Mesendoderm (in vitro differentiated cells): Measurements from ENCODE around the gene MYO9B.

ENCODE experiments used
- DNase-seq: peaks from one replicate; pipeline ENCODE4 v3.0.0; 2013
- H2AK5ac ChIP-seq: 2 replicates; pipeline ENCODE4 v1.6.1; 2013; ENCODE audit warnings: low read length, inconsistent platforms
- H2BK120ac ChIP-seq: 2 replicates; pipeline ENCODE4 v1.6.1; 2013; ENCODE audit warnings: low read depth, mild to moderate bottlenecking, low read length, moderate library complexity, mixed read lengths
- H2BK15ac ChIP-seq: replicated peaks from 2 replicates; pipeline ENCODE4 v1.6.1; 2013; ENCODE audit warnings: low read depth, mild to moderate bottlenecking, moderate library complexity
- H2BK5ac ChIP-seq: 2 replicates; pipeline ENCODE4 v1.6.1; 2013; ENCODE audit warnings: low read length, inconsistent platforms
- H3K18ac ChIP-seq: 2 replicates; pipeline ENCODE4 v1.6.1; 2013; ENCODE audit warnings: mild to moderate bottlenecking, low read length, mixed read lengths
- H3K23ac ChIP-seq: one replicate; pipeline ENCODE4 v1.6.1; 2013; ENCODE audit warnings: low read length
- H3K27ac ChIP-seq: 2 replicates; pipeline ENCODE4 v1.5.1; 2013; ENCODE audit warnings: low read depth, mild to moderate bottlenecking, inconsistent platforms, low read length, moderate library complexity
- H3K27me3 ChIP-seq: 2 replicates; pipeline ENCODE4 v1.6.1; 2013; ENCODE audit warnings: low read length, control low read depth, mild to moderate bottlenecking, inconsistent platforms; ENCODE audit not compliant: insufficient read depth, poor library complexity
- H3K36me3 ChIP-seq: 2 replicates; pipeline ENCODE4 v1.6.1; 2013; ENCODE audit warnings: low read length, inconsistent platforms; ENCODE audit not compliant: control insufficient read depth, insufficient read depth
- H3K4ac ChIP-seq: one replicate; pipeline ENCODE4 v1.6.1; 2013; ENCODE audit warnings: low read depth, mild to moderate bottlenecking, low read length, moderate library complexity
- H3K4me1 ChIP-seq: 2 replicates; pipeline ENCODE4 v1.6.1; 2013; ENCODE audit warnings: low read depth, low read length, inconsistent platforms; ENCODE audit not compliant: control insufficient read depth
- H3K4me2 ChIP-seq: 2 replicates; pipeline ENCODE4 v1.6.1; 2013; ENCODE audit warnings: low read length
- H3K4me3 ChIP-seq: 2 replicates; pipeline ENCODE4 v1.5.1; 2013; ENCODE audit warnings: mild to moderate bottlenecking, low read length
- H3K56ac ChIP-seq: one replicate; pipeline ENCODE4 v1.6.1; 2013; ENCODE audit warnings: low read length
- H3K79me1 ChIP-seq: 2 replicates; pipeline ENCODE4 v1.6.1; 2013; ENCODE audit warnings: low read length, inconsistent platforms
- H3K79me2 ChIP-seq: 2 replicates; pipeline ENCODE4 v1.6.1; 2013; ENCODE audit warnings: mild to moderate bottlenecking, low read length; ENCODE audit not compliant: control insufficient read depth, insufficient read depth
- H3K9ac ChIP-seq: 2 replicates; pipeline ENCODE4 v1.6.1; 2013; ENCODE audit warnings: low read length, inconsistent platforms
- H4K5ac ChIP-seq: one replicate; pipeline ENCODE4 v1.6.1; 2013; ENCODE audit warnings: low read length
- H4K8ac ChIP-seq: one replicate; pipeline ENCODE4 v1.6.1; 2013; ENCODE audit warnings: low read depth, mild to moderate bottlenecking, control low read depth, low read length, moderate library complexity
- WGBS: extraction: QIAGEN DNeasy Blood & Tissue Kit; methylation state at CpG from one replicate; pipeline ENCODE4 v1.1.7; 2013; ENCODE audit warnings: low lambda C conversion rate, missing lambda C conversion rate; ENCODE audit not compliant: insufficient coverage; ENCODE audit errors: extremely low coverage; 5-methylcytosine and 5-hydroxymethylcytosine counted together

The MYO9B gene

DNA sequence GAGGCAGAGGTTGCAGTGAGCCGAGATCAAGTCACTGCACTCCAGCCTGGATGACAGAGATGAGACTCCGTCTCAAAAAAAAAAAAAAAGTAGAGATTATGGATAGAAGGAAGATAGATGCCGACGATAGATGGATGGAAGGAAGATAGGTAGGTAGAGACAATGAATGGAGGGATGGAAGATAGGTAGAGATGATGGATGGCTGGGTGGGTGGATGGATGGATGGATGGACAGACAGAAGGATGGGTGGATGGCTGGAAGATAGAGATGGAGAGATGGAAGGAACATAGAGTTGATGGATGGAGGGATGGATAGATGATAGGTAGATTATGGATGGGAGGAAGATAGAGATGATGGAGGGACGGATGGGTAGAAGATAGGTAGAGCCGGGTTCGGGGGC, 121.0 kb downstream of the MYO9B start:
- Histone ChIP-seq H3K56ac (no peak overlapping the region), H2BK15ac (no peak overlapping the region), H3K27ac (no peak overlapping the region), H2BK5ac (no peak overlapping the region), H4K8ac (no peak overlapping the region), H3K79me1 (no peaks in the 10 kb centered on the region), H4K5ac (no peak overlapping the region), H3K4me1 (no peaks in the 10 kb centered on the region), H3K79me2 (no peaks in the 10 kb centered on the region), H3K9ac (no peak overlapping the region), H3K36me3 (peaks cover 8% of the 10 kb centered on the region), H2AK5ac (no peak overlapping the region), H3K27me3 (no peaks in the 10 kb centered on the region), H3K23ac (no peak overlapping the region), H3K4me3 (no peak overlapping the region), H3K4ac (no peak overlapping the region), H2BK120ac (no peak overlapping the region), H3K4me2 (no peak overlapping the region), H3K18ac (no peak overlapping the region)
- DNase-seq = no peak
- 100% methylated on average over 2 of the region's 7 CpGs for WGBS

DNA sequence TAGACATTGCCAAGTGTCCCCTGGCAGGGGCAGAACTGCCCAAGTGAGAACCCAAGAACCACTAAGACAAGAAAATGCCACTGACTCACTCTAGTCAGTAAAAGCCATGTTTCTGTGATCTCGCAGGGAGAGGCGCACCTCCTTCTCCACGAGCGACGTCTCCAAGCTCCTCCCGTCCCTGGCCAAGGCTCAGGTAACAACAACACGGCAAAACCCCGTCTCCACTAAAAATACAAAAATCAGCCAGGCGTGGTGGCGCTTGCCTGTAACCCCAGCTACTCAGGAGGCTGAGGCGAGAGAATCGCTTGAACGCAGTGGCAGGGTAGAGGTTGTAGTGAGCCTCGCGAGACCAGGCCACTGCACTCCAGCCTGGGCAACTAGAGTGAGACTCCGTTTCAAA, 122.1 kb downstream of the MYO9B start:
- Histone ChIP-seq H3K23ac (no peak overlapping the region), H2AK5ac (no peak overlapping the region), H3K27ac (no peak overlapping the region), H3K4me2 (no peak overlapping the region), H3K9ac (no peak overlapping the region), H3K4ac (no peak overlapping the region), H3K36me3 (peaks cover 15% of the 10 kb centered on the region), H2BK120ac (no peak overlapping the region), H3K79me1 (no peaks in the 10 kb centered on the region), H4K5ac (no peak overlapping the region), H3K4me3 (no peak overlapping the region), H3K4me1 (no peaks in the 10 kb centered on the region), H3K79me2 (no peaks in the 10 kb centered on the region), H3K27me3 (no peaks in the 10 kb centered on the region), H4K8ac (no peak overlapping the region), H3K56ac (no peak overlapping the region), H3K18ac (no peak overlapping the region), H2BK5ac (no peak overlapping the region), H2BK15ac (no peak overlapping the region)
- no peak for DNase-seq
- WGBS = no CpG with 5 or more reads among the region's 16 CpGs

DNA sequence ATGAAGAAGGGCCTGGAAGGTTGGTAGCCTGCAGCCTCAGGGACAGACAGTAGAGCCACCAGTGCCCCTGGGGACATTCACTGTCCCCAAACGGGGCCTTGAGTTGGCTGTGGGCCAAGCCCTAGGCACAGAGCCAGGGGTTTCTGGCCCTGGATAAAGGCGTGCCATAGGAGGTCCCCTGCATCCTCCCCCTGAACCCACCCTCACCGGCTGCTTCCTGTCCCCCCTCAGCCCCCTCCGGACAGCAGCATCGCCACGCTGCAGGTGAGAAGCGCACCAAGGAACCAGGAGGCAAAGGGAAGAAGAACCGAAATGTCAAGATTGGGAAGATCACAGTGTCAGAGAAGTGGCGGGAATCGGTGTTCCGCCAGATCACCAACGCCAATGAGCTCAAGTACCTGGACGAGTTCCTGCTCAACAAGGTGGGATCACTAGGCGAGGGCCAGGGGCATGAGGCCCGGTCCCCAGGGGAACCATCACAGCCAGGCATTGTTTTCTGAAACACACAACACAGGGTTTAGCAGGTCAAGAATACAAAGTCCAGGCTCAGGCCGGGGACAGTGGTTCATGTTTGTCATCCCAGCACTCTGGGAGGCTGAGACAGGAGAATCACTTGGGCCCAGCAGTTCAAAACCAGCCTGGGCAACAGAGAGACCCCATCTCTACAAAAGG, 125.0 kb downstream of the MYO9B start:
- Histone ChIP-seq H3K18ac (no peak overlapping the region), H3K4me3 (no peak overlapping the region), H3K4me2 (no peak overlapping the region), H3K23ac (no peak overlapping the region), H3K79me1 (no peaks in the 10 kb centered on the region), H3K56ac (no peak overlapping the region), H2BK15ac (no peak overlapping the region), H3K4me1 (no peaks in the 10 kb centered on the region), H2BK120ac (no peak overlapping the region), H2BK5ac (no peak overlapping the region), H3K9ac (no peak overlapping the region), H3K79me2 (no peaks in the 10 kb centered on the region), H3K27me3 (no peaks in the 10 kb centered on the region), H3K36me3 (peaks cover 12% of the 10 kb centered on the region), H2AK5ac (no peak overlapping the region), H4K8ac (no peak overlapping the region), H3K27ac (no peak overlapping the region), H3K4ac (no peak overlapping the region), H4K5ac (no peak overlapping the region)
- DNase-seq = no peak
- WGBS = no CpG with 5 or more reads among the region's 16 CpGs

DNA sequence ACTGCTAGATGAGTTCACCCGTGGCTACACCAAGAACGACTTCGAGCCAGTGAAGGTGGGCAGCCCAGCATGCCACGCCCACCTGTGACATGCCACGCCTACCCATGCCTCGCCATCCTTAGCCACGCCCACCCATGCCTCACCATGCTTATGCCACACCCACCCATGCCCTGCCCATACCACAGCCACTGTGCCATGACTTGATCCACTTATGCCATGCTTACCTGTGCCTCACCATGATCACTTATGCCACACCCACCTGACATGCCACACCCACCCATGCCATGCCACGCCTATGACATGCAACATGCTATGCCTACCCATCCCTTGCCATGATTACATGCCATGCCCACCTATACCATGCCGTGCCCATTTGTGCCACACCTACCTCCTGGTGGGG, 126.7 kb downstream of the MYO9B start:
- H2AK5ac ChIP-seq = no peak overlapping the region
- no peak overlapping the region for H3K23ac ChIP-seq
- no peak overlapping the region for H4K8ac ChIP-seq
- H4K5ac ChIP-seq = no peak overlapping the region
- no peak overlapping the region for H2BK15ac ChIP-seq
- no peak overlapping the region for H2BK5ac ChIP-seq
- H3K4me3 ChIP-seq = no peak overlapping the region
- H3K36me3 ChIP-seq = peaks cover 12% of the 10 kb centered on the region
- H3K27me3 ChIP-seq = no peaks in the 10 kb centered on the region
- no peaks in the 10 kb centered on the region for H3K79me1 ChIP-seq
- H3K4me1 ChIP-seq = no peaks in the 10 kb centered on the region
- H3K18ac ChIP-seq = no peak overlapping the region
- no CpG with 5 or more reads among the region's 9 CpGs for WGBS
- no peak overlapping the region for H2BK120ac ChIP-seq
- no peak overlapping the region for H3K56ac ChIP-seq
- no peak overlapping the region for H3K4ac ChIP-seq
- no peaks in the 10 kb centered on the region for H3K79me2 ChIP-seq
- H3K27ac ChIP-seq = no peak overlapping the region
- no peak overlapping the region for H3K4me2 ChIP-seq
- no peak for DNase-seq
- H3K9ac ChIP-seq = no peak overlapping the region

DNA sequence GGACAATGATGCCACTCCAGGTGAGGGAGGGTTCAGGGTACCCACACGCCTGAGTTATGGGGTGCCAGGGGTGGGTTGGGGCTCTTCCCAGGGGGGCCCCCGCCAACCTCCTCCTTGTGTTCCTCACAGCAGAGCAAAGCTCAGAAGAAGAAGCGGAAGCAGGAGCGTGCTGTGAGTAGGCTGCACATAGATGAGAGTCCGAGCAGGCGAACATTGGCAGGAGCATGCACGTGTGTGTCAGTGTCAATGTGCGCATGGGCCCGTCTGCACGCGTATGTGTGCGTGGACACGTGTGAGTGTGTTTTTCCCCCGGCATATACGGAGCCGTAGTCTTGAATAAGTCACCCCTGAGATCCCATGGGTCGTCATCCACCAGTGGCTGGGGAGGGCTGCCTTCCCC, 127.1 kb downstream of the MYO9B start:
- Histone ChIP-seq H3K4me1 (no peaks in the 10 kb centered on the region), H4K8ac (no peak overlapping the region), H3K56ac (no peak overlapping the region), H3K23ac (no peak overlapping the region), H3K79me1 (no peaks in the 10 kb centered on the region), H2AK5ac (no peak overlapping the region), H3K18ac (no peak overlapping the region), H3K4me2 (no peak overlapping the region), H2BK15ac (no peak overlapping the region), H3K4ac (no peak overlapping the region), H3K4me3 (no peak overlapping the region), H2BK120ac (no peak overlapping the region), H3K9ac (no peak overlapping the region), H4K5ac (no peak overlapping the region), H3K27ac (no peak overlapping the region), H3K27me3 (no peaks in the 10 kb centered on the region), H3K79me2 (no peaks in the 10 kb centered on the region), H2BK5ac (no peak overlapping the region), H3K36me3 (peaks cover 12% of the 10 kb centered on the region)
- DNase-seq = no peak
- WGBS = no CpG with 5 or more reads among the region's 17 CpGs
